HL-60/S4 treated with retinoic acid at 250 ng/mL for 4 days and 3 days (cell line): ENCODE measurements around the gene SRPRA.

Experiments used
- in situ Hi-C: fragments of 300-500 bp; cut with MboI; formaldehyde crosslinking; loops from 2 replicates; pipeline ENCODE4 v1.7.0; 2022; ENCODE audit warnings: low sequenced_read_pairs

The SRPRA gene, protein sequence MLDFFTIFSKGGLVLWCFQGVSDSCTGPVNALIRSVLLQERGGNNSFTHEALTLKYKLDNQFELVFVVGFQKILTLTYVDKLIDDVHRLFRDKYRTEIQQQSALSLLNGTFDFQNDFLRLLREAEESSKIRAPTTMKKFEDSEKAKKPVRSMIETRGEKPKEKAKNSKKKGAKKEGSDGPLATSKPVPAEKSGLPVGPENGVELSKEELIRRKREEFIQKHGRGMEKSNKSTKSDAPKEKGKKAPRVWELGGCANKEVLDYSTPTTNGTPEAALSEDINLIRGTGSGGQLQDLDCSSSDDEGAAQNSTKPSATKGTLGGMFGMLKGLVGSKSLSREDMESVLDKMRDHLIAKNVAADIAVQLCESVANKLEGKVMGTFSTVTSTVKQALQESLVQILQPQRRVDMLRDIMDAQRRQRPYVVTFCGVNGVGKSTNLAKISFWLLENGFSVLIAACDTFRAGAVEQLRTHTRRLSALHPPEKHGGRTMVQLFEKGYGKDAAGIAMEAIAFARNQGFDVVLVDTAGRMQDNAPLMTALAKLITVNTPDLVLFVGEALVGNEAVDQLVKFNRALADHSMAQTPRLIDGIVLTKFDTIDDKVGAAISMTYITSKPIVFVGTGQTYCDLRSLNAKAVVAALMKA

DNA sequence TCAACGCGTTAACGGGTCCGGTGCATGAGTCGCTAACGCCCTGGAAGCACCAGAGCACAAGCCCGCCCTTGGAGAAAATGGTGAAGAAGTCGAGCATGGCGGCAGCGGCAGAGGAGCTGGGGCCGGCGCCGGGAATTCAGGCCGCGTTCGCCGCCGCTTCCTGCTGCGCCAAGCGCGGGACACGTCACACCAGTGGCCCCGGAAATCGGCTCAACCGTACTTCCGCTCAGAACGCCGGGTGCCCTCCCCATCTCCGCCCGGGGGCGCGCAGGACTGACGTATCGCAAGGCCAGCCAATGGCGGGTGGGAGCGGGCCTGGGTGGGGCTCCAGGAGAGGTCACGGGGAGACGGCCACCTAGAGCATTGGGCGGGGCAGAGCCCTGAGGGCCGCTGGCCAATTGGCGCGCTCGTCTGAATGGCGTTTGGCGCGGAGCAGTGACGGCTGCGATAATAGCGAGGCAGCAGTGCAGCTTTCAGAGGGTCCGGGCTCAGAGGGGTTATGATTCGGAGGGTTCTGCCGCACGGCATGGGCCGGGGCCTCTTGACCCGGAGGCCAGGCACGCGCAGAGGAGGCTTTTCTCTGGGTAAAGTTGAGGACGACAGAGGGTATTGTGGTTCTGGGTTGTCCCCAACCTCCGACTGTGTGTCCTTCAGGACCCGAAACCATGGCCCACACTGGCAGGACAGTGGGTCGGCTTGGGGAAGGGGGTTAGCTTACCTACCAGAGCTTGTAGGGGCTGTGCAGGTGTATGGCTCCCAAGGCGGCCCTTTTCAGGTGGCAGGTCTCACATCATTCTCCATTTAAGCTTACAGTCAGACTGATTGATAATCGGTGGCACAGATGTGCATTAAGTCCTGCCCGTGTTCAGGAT is at the start of gene SRPRA, which contains the start of gene FOXRED1:
TSS of gene SRPRA (minus strand) at position 188 of the 872 bp plus-strand sequence. CDS start at position 97, 91 bp downstream.
TSS of gene FOXRED1 (plus strand) at position 447 of the 872 bp plus-strand sequence. CDS start at position 500, 53 bp downstream.
- in situ Hi-C loops = no loop called here

- in situ Hi-C loops = loop anchor here (10.0 to 25.0 kb wide), 2 partner anchors 77 to 669 kb away; no protein-coding TSS in a partner anchor
These were observed 49.3 kb upstream of the SRPRA start for GRCh38 chr11:126317756-126318573.

DNA sequence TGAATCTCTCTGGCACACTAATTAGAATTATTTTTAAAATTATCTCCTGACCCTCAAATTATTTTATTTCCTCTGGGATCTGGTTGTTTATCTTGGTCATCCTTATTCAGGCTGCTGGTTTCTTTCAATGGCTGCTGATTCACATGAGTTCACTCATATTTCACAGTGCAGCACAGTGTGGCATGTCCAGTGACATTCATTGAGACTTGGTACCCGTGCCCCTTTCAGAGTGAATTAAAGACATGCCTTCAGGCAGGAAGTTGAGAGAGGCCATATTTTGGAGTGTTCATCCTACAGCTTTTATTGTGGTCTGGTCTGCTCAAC is 48.7 kb upstream of the SRPRA start:
- in situ Hi-C loops = loop anchor here (10.0 to 25.0 kb wide), 2 partner anchors 77 to 670 kb away; no protein-coding TSS in a partner anchor

GRCh38 chr11:126313826-126314225 is 45.1 kb upstream of the SRPRA start:
- in situ Hi-C loops = loop anchor here (10.0 to 25.0 kb wide), 2 partner anchors 81 to 673 kb away; no protein-coding TSS in a partner anchor

DNA sequence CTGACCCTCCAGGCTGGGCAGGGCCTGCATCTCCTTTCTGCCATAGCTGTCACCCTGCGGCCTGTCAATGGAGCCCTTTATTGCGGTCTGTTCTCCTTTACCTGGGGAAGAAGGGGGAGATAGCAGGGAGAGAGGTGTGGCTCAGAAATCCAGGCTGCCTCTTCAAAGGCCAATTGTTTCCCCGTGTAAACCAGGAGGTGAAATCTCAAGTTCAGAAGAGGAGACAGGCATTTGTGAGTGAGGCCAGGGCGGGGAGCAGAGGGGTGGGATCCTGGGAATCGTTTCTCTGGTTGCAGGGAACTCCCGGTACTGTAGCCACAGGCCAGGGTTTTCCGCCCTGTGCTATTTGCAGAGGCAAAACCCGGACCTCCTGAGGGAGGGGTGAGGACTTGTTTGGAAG is 44.3 kb upstream of the SRPRA start:
- in situ Hi-C loops = loop anchor here (10.0 to 25.0 kb wide), 2 partner anchors 82 to 674 kb away; no protein-coding TSS in a partner anchor

GRCh38 chr11:126311401-126312291 is 43.0 kb upstream of the SRPRA start:
- in situ Hi-C loops = loop anchor here (10.0 to 25.0 kb wide), 2 partner anchors 83 to 676 kb away; no protein-coding TSS in a partner anchor

DNA sequence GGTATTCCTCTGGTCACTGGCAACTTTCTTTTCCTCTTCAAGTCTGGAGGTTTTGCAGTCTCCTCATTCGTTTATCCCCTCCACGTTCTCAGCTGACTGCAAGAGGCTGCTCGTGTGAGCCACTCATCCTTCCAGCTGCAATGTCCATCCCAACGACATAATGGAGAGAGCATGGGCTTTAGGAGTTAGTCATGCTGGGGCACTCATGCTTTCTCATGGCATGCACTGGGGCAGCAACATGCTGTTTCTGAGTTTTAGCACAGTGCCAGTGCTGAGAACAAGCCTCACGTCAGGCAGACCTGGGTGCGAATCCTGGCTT is 42.3 kb upstream of the SRPRA start:
- in situ Hi-C loops = loop anchor here (10.0 to 25.0 kb wide), 2 partner anchors 84 to 676 kb away; no protein-coding TSS in a partner anchor

DNA sequence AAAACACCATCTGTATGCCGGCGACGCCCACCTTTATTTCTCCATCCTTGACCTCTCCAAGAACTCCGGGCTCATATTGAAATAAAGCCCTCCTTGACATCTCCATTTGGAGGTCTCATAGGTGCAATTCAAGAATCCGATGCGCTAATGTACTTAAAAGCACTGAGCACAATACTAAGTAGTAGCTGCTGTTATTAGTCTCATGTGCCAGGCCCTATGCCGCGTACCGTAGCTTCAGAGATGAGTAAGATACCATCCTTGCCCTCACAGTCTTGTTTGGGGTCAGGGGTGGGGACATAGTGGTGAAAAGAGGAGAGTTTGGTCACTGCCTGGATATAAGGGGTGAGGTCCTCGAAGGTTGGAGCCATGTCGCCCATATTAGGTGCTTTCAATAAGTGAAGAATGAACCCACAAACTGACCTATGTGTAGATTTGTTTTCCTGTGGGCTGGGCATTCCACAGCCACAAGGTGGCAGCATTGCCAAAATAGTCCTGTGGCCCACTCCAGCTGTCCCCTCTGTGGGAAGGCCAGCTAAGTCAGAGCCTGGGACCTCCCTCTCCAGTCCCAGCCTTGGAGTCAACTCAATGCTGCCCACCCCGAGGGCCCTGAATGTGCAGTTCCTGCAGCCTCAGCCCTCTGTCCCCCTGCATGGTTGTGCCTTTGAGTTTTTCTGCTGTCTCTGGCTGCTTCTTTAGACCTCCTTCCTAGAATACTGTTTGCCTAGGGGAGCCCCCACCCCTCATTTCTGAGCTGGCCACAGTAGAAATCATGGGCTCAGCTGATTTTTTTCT is 41.7 kb upstream of the SRPRA start:
- in situ Hi-C loops = loop anchor here (10.0 to 25.0 kb wide), 2 partner anchors 84 to 677 kb away; no protein-coding TSS in a partner anchor

- in situ Hi-C loops = loop anchor here (25.0 kb wide), 1 partner anchor 679 kb away; no protein-coding TSS in a partner anchor
These were observed 40.1 kb upstream of the SRPRA start for GRCh38 chr11:126308771-126309170.

DNA sequence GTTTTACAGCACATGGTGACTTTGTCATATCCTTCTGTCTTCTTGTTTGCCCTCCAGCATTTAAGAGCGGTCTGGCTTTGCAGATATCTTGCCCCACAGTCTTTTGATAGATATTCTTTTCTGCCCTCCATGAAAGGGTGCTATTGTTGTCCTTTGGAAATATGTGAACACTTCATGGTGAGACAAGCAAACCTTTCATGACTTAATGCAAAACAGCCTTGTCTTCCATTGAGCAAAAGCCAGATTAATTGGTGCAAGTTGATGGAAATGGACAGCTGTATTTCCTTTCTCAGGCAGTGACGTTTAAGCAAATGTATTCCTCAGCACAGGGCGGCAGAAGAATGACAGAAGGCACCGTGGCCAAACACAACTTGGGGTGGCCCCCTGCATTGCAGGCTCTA is 39.6 kb upstream of the SRPRA start:
- in situ Hi-C loops = loop anchor here (25.0 kb wide), 1 partner anchor 679 kb away; no protein-coding TSS in a partner anchor

DNA sequence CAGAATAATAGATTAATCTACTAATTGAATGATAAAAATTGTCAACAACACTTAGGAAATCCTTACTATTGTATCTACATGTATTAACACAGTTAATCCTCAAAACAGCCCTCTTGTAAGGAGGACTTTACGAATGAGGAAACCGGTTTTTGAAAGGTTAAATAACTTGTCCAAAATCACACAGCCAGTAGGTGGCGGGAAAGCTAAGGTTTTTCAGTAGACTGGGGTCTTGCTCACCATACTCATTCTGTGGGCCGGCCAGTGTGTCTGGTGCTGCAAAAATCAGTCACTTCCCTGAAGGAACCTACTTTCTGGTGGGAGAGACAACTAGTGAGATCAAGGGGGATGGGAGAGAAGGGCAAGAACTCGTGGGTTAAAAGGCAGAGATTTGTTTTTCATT is 39.0 kb upstream of the SRPRA start:
- in situ Hi-C loops = loop anchor here (25.0 kb wide), 1 partner anchor 680 kb away; no protein-coding TSS in a partner anchor

DNA sequence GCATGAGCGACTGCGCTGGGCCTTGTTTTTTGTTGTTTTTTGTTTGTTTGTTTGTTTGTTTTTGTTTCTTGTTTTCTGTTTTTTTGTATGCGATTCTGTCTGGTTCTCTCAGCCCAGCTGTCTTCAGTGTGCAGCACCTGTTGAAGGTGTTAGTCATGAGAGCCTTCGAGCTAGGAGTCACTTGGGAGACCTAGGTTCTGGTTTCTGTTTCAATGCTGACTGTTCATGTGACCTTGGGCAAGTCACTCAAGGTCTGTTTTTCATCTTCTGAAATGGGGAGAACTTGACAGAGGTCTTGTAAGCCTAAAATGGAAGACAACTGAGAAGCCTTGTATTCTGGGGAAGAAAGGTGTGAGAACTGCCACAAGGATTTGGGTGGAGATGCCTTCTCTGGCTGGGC is 37.0 kb upstream of the SRPRA start:
- in situ Hi-C loops = loop anchor here (25.0 kb wide), 1 partner anchor 682 kb away; no protein-coding TSS in a partner anchor

DNA sequence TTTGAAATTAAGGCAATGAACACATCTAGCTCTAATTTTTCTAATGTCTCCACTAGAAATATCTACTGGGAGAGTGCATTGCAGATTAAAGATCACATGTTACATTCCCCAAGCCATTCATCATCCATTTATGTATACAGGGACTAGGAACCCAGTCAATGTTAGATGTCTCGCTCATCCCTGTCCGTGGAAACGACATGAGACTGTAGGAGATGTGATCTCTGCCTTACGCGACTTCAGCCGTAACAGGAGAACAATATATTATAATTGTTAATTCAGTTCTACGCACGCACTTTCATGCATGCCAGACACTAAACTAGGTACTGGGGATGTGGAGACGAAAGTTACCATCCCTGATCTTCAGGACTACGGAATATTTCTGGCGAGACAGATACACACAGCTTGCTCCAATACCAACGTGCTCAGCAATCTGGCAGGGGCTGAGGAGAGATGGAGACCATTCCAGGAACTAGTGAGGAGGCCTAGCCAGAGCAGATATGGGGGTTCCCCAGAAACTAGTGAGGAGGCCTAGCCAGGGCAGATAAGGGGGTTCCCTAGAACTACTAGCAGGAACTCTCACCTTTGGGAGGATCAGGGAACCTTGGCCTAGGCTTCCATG is 35.9 kb upstream of the SRPRA start:
- in situ Hi-C loops = loop anchor here (25.0 kb wide), 1 partner anchor 683 kb away; no protein-coding TSS in a partner anchor

DNA sequence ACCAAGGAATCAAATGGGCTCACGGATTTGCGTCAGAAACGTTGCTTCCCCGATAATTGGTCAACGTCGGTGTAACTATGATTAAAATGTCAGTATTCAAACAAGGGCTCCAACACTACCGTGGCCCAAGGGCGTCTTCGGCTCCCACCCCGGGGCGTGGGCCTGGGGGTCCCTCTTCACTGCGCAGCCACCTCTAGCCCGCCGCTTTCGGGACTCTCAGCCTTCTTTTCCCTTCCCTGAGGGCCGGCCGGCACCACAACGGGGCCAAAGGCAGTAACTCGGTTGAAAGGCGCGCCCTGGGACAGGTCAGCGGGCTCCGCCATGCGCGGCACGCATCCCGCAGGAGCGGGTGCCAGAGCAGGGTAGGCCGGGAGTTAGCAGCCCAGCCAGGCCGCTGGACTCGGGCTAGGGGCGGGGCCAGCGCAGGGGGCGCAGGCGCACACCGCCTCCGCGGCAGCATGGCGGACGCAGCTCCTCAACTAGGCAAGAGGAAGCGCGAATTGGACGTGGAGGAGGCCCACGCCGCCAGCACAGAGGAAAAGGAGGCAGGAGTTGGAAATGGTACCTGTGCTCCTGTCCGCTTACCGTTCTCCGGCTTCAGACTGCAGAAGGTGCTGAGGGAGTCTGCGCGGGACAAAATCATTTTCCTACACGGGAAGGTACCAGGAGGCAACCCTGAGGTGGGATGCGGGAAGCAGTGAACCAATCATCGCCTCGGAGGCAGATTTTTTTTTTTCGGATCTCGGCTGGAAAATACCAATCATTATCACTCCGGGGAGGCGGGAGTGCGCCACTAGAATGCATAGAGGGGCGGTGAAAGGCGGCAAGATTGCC is 35.1 kb upstream of the SRPRA start, which contains the start of gene DCPS:
TSS of gene DCPS (plus strand) at position 438 of the 834 bp plus-strand sequence. CDS start at position 459, 21 bp downstream.
- in situ Hi-C loops = loop anchor here (25.0 kb wide), 1 partner anchor 683 kb away; no protein-coding TSS in a partner anchor

DNA sequence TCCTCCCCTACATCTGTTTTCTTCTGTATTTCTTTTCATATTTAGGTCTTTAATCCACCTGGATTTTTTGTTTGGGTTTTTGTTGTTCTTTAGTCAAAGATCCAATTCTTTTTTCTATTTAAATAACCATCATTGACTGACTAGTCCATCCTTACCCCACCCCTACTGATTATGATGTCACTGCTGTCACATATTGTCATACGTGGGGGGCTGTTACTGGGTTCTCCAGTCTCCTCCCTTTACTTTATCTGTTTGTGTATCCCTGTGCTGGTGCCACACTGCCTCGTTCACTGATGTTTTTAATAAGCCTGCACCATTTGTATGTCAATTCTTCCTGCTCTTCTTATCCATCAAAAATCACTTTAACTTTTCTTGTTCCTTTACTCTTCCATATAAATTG is 28.3 kb upstream of the SRPRA start:
- in situ Hi-C loops = no loop called here

DNA sequence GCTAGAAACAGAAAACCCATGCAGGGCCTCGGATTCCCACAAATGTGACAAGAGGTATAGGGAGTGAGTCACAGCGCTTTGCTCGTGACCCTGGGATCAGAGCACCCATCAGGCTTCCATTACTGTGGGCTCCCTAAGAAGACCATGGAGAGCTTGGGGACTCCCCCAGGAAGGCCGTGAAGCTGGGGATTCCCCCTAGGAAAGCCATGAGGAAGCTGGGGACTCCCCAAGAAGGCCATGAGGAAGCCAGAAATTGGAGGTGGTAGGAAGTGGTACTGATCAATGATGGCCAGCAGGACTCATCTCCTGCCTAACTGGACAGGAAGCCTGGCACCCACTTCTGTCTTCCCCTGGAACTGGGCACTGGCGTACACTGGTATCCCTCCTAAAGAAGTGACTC is 25.0 kb upstream of the SRPRA start:
- in situ Hi-C loops = no loop called here
